ENCODE data around the gene DLG2.

GRCh38 chr11:84313830-84314359, 1313.2 kb downstream of the DLG2 start:
- TF ChIP-seq POLR2A (IDR thresholded peaks at IDR 0.05): no peak
- TF ChIP-seq CTCF (IDR thresholded peaks at IDR 0.05): no peak
